NCI-H2107 (cell line): ENCODE measurements around the gene HCCS.
A peak's percentile ranks its signal among the peaks of the same experiment; 100 is the strongest.

Source experiments
- DNase-seq: peaks from one replicate; lab custom pipeline; 2025; lab: John Stamatoyannopoulos, UW

Gene HCCS

DNA sequence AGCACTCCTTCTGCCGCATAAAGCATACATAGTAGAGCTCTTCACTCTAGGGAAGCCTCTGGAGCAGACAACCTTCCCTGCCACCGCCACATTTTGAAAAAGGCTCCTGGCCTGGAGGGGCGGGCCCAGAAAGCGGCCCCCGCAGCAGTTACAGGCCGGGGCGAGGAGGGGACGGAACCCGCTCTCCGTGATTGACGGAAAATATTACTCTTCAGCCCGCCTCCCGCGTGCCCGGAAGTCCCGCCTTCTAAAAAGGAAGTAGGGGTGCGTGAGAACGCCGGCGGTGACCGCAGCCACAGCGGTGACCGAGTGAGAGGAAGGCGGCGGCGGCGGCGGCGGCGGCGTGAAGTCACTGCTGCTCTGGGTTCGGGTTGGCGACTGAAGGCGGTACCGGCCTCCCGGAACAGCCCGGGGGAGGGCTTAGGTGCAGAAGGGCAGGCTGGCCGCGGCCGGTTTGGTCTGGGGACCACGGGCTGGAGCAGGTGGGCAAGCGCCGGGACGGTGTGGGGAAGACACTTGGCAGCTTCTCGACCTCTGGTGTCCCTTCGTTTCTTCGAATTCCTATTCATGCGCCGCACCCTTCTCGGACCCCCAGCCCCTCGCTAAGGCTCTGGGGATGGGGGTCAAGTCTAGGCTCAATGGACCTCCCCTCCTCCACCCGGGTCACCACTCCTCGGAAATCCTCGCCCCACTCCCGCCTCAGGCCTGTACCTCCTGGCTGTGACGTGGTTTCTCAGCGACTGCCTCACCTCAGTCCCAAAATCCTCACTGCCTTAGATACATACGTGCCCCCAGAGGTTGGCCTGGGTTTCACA is at the start of gene HCCS:
TSS of gene HCCS (plus strand) at position 296 of the 815 bp plus-strand sequence. CDS start 729 bp downstream, outside the sequence.
- DNase-seq = peak; percentile 88

DNA sequence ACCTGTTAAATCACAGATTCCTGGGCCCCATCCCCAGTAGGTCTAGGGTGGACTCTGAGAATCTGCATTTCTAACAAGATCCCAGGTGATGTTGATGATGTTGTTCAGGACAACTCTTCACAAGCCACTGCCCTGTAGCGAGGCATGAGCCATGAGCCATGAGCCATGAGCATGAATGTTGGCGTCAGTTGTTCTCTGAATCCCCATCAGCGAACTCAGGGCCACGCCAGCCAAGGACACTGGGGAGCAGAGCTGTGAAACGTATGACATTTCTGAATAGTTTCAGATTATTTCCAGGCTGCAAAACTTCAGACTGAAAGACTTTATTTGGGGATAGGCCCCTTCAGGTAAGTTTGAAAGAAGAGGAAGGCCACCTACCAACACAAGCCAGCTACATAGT is 46.9 kb upstream of the HCCS start:
- no peak for DNase-seq

DNA sequence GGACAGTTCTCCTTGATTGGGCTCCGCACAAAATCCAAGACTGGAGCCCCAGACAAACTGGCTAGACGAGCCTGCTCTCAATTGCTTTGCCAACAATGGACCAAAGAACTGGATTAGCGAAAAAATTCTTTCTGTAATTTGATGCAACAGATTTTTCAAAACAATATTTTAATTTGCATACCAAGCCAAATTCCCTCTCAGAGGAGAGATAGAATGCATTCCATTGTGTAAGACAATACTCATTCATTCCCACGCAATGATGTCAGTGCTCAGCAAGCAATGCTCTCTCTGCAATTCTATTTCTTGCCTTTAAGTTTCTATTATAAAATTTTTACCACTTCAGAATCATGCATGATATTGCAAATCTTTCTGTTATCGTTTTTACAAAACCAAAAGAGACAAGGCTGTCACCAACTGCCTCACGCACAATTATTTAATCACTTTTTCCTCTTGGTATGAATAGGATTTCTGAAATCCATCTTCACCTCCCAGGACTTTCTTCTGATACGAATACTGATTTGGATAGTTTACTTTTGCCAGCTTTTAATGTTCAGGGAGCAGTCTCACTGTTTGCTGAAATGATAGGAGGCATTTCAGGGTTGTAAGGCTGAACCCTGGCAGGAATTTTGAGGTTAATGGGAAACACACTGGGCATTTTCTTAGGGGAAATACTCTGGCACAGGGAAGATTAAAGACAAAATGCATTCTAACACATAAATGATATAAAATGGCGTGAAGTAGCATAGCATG is 46.1 kb upstream of the HCCS start:
- DNase-seq = no peak

DNA sequence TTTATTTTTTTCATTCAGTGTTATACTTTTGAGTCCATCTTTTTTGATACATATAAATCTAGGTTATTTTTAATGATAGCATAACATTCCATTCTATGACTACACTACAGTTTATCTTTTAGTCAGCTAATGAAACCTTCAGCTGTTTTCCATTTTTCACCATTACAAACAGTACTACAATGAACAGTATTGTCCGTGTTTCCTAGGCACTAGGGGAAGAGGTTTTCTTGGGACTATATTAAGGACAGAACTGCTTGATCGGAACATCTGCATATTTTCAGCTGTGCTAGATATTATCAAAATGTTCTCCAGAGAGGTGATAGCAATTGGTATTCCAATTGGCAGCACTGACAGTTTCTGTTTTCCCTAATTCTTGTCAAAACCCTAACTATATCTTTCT is 44.3 kb upstream of the HCCS start:
- no peak for DNase-seq

DNA sequence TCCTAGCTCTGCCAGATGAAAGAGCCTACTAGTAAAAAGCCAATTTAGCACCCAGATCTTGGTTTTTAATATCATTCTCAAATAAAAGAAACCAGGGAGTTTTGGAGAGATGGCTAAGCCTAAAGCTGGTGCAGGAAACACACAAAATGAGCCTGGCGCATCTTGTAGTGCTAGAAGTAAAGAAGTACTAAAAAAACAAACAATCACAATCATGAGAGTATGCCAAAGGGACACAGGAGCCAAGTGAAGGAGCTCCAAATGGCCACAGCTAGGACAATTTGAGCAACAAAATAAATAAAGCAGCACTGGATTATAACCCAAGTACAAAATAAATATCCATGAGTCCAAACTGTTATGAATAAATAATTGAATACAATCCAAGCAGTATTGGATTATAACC is 37.8 kb upstream of the HCCS start:
- no peak for DNase-seq

DNA sequence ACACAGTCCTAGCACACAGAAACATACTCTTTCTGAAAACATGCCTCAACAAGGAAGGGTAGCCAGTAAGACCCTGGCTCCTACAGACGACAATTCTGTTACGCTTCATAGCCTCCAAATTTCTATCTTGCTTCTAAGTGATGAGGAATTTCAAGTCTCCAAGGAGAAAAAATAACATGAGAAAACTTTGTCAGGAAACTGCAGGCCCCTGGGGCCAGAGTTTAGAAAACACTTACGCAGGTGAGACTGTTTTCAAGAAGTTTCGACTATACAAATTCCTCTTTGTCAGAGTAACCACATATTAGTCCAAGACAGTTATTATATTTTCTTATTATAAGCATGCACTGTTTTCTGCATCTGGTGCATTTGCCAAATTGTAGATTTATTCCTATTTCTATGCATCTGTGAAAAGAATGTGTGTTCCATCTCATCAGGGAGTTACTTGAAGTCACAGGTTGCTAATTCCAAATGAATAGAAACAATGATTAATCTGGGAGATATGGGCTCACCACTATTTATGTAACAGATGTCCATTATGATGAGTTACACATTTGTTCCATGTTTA is 30.3 kb upstream of the HCCS start:
- DNase-seq = no peak

DNA sequence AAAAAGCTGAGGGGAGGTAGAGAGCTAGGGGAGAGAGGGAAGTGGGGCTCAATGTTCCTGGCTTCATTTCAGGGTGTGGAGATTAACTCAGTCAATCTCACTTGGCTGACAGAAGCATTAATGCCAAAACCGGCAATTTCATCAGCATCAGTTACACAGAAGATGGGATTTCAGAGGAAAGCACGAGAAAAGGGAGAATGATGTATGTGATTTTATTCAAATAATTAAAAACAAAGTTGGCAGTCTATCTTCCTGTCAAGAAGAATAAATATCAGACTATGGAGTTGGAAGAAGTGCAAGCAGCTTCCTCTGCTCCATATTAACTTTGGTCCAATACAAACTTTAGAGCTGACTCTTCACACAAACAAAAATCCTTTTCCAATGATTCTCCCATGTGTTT is 29.6 kb upstream of the HCCS start:
- DNase-seq = no peak

DNA sequence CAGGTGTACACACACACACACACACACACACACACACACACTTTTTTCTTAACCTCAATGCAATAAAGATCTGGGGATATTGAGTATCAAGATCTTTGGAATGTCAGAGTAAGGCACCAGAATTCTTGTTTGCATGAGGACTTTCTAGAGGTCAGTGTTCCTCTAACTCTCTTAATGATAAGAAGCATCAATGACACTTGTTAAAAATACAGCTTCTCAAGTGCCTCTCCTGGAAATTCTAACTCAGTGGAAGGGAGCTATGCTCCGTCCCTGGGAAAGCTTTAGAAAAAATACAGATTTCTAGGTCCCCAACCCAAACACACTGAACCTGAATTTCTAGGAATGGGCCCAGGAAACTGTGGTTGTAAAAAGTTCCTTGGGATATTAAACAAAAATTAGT is 25.8 kb upstream of the HCCS start:
- DNase-seq = no peak

DNA sequence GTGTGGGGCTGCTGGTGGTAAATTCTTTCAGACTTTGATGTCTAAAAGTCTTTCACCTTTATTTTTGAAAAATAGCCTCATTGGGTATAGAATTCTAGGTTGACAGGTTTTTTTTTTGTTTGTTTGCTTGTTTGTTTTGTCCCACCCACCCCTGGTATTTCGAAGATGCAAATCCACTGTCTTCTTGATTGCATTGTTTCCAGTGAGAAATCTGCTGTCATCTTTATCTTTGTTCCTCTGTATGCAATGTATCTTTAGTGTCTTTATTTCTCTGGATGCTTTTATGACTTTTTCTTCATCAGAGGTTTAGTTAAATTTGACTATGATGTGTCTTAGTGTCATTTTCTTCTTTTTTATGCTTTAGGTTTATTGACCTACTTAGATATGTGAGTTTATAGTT is 21.3 kb upstream of the HCCS start:
- no peak for DNase-seq

DNA sequence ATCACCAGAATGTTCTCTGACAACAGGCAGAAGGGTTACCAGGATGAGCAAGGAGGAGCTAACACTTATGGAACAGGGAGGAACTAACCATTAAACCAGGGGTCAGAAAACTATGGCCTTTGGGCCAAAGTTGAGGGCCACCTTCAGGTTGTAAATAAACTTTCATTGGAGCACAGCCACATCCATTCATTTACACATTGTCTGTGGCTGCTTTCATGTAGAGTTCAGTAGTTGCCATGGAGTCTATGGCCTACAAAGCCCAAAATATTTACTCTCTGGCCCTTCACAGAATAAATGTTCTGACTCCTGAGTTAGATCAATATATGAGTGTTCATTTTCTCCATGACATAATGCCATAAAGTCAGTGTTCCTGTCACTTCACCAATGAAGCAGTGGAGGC is 13.2 kb upstream of the HCCS start:
- DNase-seq = no peak

DNA sequence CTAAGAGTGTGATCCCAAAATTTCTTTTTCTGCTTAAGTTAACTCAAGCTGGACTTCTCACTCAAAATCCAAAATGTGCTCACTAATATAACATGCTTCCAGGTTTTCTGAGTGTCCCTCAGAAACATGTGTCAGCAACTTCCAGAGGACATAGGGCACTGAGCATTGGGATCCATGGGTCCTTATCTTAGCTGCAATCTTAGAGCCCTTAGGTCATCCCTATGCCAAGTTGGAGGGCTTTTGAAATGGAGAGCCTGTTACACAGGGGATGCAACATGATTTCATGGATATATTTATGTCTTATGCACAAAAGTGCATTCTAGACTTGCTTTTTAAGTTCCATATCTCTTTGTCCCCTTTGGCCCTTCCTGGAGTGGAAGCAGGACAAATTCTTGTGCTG is 11.7 kb upstream of the HCCS start:
- no peak for DNase-seq

DNA sequence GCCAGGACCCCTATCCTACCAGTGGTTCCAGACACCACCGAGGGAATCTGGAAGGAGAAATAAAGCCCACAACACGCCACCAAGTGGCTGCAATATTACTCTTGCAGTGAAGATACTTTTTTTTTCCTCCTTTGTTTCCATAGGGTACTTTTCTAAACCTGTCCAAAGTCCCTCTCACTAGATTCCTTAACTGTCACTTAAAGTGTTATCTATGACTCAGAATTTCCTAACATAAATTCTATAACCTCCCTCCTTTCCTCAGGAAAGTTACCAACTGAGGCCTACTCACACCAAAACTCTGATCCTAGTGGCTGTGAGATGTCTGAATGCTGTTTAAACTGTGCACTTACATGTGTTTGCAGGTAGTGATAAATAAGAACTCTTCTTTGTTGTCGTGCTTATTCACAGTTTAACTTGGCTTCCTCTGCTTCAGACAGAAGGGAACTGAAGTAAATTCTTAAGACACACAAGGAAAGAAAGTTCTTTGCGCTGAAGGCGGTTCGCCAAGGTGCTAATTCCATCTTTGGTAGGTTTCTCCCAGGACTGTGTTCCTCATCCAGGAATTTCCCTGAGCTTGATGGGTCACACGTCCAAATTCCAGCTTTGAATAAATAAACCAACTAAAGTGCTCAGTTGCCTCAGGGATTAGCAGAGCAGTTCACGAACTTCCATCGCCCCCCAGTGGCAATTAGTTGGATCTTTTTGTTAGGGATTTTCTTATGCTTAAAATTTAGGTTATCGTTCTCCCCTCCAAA is 10.7 kb upstream of the HCCS start:
- DNase-seq = peak; percentile 18

DNA sequence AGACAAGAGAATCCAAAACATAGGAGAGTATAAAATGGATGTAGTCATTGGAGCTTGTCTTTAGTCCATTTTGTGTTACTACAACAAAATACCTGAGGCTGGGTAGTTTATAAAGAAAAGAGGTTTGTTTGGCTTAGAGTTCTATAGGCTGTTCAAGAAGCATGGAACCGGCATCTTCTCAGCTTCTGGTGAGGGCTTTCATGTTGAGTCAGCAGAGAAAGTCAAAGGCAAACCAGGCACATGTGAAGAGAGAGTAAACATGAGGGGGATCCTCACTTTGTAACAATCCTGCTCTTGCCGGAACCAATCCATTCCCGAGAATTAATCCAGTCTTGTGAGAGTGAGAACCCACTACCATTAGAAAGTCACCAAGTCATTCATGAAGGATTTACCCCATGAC is 8.1 kb upstream of the HCCS start:
- DNase-seq = no peak

DNA sequence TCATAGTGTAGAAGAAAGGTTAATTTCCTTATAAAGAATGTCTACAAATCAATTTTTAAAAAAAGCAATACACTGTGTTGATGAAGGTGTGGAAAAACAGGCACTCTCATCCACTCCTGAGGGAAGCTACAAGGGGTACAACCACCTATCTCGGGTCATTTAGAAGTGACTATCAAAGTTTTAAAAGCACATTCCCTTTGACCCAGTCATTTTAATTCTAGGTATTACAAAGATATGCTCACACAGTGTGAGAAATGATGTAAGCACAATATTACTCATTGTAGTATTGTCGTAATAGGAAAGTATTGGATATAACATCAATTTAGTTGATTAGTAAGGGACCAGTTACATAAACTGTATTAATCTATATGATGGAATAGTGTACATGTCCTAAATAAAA is 7.4 kb upstream of the HCCS start:
- DNase-seq = no peak

DNA sequence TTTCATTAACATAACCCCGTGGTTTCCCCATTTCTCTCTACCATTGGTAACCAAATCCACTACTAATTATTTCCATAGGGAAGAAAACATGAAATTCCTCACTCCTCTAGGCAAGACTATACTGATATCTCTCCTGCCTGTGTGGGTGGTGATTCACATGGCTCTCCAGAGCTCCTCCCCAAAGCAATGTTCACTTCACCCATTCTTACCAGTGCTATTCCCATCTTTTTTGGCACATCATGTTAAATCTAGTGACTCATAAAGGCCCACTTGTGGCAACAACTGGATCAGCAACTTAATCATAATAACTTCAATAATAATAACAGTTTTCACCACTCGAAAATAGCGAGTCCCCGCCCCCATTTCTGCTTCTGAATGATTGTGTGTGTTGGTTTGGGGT is 6.1 kb upstream of the HCCS start:
- no peak for DNase-seq

DNA sequence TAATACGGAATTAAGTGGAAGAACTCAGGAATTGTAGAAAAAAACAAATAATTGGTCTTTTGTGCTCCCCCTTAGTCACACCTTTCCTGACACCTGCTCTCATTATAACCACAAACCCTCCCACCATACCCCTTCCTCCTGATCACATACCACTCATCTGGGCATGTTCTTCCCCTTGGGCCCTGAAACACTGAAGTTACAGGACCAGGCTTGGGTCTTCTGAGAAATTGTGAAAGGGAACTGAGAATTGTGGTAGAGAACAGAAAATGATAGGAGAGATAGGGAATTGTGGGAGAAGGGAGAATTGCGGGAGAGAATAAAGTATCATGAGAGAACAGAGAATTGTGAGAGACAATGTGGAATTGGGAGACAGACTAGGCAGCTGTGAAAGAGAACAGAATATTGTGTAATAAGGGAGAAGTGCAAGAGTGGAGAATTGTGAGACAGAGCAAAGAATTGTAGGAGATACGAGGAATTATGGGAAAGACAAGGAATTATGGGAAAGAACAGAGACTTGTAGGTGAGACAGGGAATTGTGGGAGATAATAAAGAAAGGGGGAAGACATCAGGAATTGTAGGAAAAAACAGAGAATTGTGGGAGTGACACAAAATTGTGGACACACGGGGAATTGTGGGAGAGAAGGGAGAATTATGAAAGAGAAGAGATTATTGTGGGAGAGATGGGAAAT is 2.7 kb upstream of the HCCS start:
- DNase-seq = no peak

DNA sequence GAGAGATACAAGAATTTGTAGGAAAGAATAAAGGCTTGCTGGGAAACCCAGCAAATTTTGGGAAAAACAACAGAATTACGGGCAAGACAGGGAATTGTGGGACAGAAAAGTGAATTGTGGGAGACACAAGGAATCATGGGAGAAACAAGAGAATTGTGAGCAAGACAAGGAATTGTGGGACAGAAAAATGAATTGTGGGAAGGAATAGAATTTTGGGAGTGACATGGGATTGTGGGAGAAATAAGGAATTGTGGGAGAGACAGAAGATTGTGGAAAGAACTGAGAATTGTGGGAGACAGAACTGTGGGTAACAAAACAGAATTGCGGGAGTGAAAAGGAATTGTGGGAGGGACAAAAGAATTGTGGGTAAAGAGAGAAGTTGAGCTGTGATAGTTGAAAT is 1.2 kb upstream of the HCCS start:
- no peak for DNase-seq

DNA sequence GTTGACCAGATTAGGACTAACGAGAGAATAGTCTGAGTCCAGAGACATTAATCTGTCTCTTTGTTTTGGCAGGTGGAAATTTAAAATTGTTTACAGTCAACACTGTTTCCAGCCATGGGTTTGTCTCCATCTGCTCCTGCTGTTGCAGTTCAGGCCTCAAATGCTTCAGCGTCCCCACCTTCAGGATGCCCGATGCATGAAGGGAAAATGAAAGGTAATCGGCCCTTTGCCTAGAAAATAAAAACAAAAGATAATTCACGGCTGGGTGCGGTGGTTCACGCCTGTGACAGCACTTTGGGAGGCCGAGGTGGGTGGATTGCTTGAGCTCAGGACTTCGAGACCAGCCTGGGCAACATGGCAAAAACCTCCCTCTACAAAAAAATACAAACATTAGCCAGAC is 815 bp downstream of the HCCS start:
- DNase-seq = no peak

DNA sequence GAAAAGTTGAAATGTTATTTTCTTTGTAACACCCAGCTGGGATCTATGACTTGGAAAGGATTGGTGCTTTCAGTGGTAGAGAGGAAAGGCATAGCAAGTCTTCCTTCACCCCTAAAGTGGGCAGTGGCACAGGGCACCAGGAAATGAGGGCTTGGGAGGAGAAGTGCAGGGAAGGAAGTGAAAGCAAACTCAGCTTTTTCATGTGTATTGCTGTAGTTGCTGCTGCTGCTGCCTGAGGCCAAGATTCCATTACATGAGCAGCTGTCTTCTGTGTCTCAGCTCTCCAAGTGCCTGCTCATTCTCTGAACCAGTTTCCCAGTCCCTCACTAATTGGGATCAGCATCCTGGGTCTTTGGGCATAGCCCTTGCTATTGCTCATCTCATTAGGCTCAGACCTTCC is 2.6 kb downstream of the HCCS start:
- DNase-seq = no peak

DNA sequence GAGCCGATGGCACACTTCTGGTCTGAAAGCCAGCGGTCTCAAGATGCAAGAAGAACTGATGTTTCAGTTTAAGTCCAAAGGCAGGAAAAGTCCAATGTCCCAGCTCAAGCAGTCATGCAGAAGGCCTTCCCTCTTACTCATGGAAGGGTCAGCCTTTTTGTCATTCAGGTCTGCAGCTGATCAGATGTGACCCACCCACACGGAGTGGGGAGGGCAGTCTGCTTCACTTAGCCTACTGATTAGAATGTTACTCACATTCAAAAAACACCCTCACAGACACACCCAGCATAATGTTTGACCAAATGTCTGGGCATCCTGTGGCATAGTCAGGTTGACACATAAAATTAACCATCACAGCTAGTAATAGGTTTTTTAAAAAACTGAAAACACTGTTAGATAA is 6.6 kb downstream of the HCCS start:
- DNase-seq = no peak

DNA sequence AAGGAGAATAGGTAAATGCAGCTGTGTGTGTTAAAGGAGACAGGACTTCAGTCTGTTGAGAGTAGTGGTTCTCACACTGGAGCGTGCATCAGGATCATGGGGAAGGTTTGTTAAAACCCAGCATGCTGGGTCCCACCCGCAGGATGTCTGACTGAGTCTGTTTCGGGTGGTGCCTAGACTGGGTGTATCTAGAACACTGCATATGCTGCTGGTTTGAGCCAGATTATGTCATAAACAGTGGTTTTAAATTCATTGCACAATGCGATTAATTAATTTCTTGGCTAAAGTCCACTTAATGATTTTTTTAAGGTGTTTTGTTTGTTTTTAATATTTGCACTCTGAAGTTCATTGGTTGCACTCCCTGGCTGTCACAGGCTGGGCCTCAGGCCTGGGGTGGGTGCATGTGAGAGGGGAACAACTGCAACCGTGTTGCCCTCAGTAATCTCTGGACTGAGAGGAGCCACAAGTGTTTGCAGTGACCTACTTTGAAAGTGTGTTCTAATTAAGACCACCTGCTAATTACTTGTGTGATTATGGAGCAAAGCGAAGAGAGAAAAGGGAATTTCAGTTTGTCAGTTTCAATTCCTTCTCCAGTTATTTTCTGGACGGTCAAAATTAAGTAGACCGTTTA is 8.3 kb downstream of the HCCS start:
- DNase-seq = no peak
